Measurements from ENCODE around the gene RASGRF2. TPM values are rescaled to one million over a fixed set of nuclear protein-coding genes. Genes with fewer than 3 reads are reported as not detected.

Gene RASGRF2
- total RNA-seq, 1 experiment from 2014 or later = not detected

DNA sequence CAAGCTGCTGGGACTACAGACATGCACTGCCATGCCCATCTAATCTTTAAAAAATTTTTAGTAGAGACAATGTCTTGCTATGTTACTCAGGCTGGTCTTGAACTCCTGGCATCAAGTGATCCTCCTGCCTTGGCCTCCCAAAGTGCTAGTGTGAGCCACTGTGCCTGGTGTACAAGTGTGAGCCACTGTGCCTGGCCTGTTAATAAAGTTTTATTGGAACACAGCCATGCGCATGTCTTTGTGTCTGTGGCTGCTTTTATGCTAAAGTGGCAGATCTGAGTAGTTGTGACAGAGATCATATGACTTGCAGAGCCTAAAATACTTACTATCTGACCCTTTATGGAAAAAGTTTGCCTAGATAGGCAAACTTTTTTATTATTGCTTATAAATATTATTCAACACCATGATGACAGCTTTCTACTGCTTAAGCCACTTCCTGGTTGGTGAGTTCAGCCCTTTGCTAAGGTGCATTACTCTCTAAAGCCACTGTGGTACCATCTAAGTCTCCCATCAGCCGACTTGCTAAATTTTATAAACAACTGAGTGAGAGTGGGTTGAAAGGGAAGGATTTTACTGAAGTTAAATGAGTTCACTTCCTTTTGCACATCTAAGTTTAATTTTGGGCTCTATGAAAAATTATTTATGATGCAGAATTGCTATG, 133.5 kb downstream of the RASGRF2 start:
- POLR2A ChIA-PET = interaction anchor here (0.5 to 1.0 kb wide), 3 partner anchors 10 to 27 kb away, joined by 3 to 5 read pairs (median 3); no protein-coding TSS in a partner anchor
- no peak overlapping the region for H3K27ac Mint-ChIP-seq (ENCODE audit: low read depth, unreplicated experiment)
- CTCF ChIA-PET = interaction anchor here (4.2 kb wide), 1 partner anchor 14 kb away, joined by 18 read pairs; no protein-coding TSS in a partner anchor
- H3K36me3 Mint-ChIP-seq (ENCODE audit: insufficient read depth, unreplicated experiment) = no peaks in the 10 kb centered on the region
- no peaks in the 10 kb centered on the region for H3K4me1 Mint-ChIP-seq (ENCODE audit: insufficient read depth, unreplicated experiment)
- H3K4me3 Mint-ChIP-seq (ENCODE audit: unreplicated experiment) = no peak overlapping the region
- H3K27me3 Mint-ChIP-seq (ENCODE audit: insufficient read depth, unreplicated experiment) = peaks cover 27% of the 10 kb centered on the region
- TF ChIP-seq, protein P1, sequence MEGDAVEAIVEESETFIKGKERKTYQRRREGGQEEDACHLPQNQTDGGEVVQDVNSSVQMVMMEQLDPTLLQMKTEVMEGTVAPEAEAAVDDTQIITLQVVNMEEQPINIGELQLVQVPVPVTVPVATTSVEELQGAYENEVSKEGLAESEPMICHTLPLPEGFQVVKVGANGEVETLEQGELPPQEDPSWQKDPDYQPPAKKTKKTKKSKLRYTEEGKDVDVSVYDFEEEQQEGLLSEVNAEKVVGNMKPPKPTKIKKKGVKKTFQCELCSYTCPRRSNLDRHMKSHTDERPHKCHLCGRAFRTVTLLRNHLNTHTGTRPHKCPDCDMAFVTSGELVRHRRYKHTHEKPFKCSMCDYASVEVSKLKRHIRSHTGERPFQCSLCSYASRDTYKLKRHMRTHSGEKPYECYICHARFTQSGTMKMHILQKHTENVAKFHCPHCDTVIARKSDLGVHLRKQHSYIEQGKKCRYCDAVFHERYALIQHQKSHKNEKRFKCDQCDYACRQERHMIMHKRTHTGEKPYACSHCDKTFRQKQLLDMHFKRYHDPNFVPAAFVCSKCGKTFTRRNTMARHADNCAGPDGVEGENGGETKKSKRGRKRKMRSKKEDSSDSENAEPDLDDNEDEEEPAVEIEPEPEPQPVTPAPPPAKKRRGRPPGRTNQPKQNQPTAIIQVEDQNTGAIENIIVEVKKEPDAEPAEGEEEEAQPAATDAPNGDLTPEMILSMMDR (IDR thresholded peaks at IDR 0.05; ENCODE audit: unreplicated experiment) = no peak
- H3K9me3 Mint-ChIP-seq (ENCODE audit: unreplicated experiment) = no peaks in the 10 kb centered on the region
- no TSS peak for BruUV-seq (replicated peaks)
- intact Hi-C loops (cut with micrococcal nuclease) = no loop called here
- no peak for DNase-seq (ENCODE audit: unreplicated experiment)

GRCh38 chr5:81095835-81096234, 135.7 kb downstream of the RASGRF2 start:
- no TSS peak for BruUV-seq (replicated peaks)
- Mint-ChIP-seq H3K27ac (ENCODE audit: low read depth, unreplicated experiment) (no peak overlapping the region), H3K36me3 (ENCODE audit: insufficient read depth, unreplicated experiment) (no peaks in the 10 kb centered on the region), H3K4me1 (ENCODE audit: insufficient read depth, unreplicated experiment) (no peaks in the 10 kb centered on the region), H3K27me3 (ENCODE audit: insufficient read depth, unreplicated experiment) (peaks cover 20% of the 10 kb centered on the region), H3K4me3 (ENCODE audit: unreplicated experiment) (no peak overlapping the region), H3K9me3 (ENCODE audit: unreplicated experiment) (no peaks in the 10 kb centered on the region)
- no peak for DNase-seq (ENCODE audit: unreplicated experiment)
- ChIA-PET CTCF (interaction anchor here (0.6 to 4.2 kb wide), 2 partner anchors 12 to 105 kb away, joined by 3 to 18 read pairs; no protein-coding TSS in a partner anchor), POLR2A (no interaction called here)
- intact Hi-C loops (cut with micrococcal nuclease) = no loop called here
- TF ChIP-seq, protein P1 (IDR thresholded peaks at IDR 0.05; ENCODE audit: unreplicated experiment) = no peak

DNA sequence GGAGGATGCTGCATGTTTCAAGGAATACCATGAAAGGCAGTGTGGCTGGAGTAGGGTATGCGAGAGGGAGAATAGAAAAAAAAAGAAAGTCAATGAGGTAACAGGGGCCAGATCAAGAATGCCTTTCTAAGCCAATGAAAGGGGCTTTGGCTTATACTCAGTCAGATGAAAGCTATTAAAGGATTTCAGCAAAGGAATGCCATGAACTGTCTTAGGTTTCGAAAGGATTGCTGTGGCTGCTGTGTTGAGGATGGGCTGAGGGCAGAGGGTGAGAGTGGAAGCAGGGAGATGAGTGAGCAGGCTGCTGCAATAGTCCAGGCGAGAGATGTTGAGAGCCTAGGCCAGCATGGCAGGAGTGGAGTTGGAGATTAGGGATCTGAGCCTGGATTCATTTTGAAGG, 137.6 kb downstream of the RASGRF2 start:
- POLR2A ChIA-PET = interaction anchor here (0.6 kb wide), 1 partner anchor 199 kb away, joined by 3 read pairs; no protein-coding TSS in a partner anchor
- DNase-seq (ENCODE audit: unreplicated experiment) = no peak
- TF ChIP-seq, protein P1 (IDR thresholded peaks at IDR 0.05; ENCODE audit: unreplicated experiment) = no peak
- no peak overlapping the region for H3K27ac Mint-ChIP-seq (ENCODE audit: low read depth, unreplicated experiment)
- no peaks in the 10 kb centered on the region for H3K9me3 Mint-ChIP-seq (ENCODE audit: unreplicated experiment)
- H3K27me3 Mint-ChIP-seq (ENCODE audit: insufficient read depth, unreplicated experiment) = peaks cover 13% of the 10 kb centered on the region
- H3K36me3 Mint-ChIP-seq (ENCODE audit: insufficient read depth, unreplicated experiment) = no peaks in the 10 kb centered on the region
- no TSS peak for BruUV-seq (replicated peaks)
- no peak overlapping the region for H3K4me3 Mint-ChIP-seq (ENCODE audit: unreplicated experiment)
- CTCF ChIA-PET = interaction anchor here (0.6 to 1.8 kb wide), 2 partner anchors 11 to 321 kb away, joined by 3 to 9 read pairs; no protein-coding TSS in a partner anchor
- no peaks in the 10 kb centered on the region for H3K4me1 Mint-ChIP-seq (ENCODE audit: insufficient read depth, unreplicated experiment)
- intact Hi-C loops (cut with micrococcal nuclease) = no loop called here

DNA sequence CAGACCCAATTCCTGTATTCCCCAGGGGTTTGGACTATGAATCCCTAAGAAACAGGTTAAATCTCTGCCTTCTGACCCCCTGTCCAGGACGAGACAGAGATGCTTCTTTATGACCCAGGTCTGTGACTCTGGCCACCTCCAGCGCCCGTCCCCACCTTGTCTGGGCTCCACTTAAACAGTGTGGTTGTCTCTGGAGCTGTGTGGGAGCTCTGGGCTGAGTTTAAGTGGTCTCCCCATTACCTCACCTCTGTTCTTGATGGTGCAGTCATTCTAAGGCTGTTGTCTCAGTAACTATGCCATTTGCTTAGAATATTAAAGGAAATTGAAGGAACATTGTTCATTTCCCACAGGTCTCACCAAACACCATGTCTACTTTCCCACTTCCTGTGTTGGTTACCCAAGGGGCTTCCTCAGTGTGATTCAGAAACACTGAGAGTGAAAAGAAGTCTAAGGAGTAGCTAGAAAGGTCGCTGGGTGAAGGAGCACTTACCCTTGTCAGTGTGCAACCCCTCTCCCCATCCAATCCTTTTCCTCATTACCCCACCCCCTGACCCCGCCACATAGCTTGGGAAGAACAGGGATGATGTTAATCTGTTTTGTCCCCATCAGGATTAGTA, 145.2 kb downstream of the RASGRF2 start:
- TF ChIP-seq, protein P1 (IDR thresholded peaks at IDR 0.05; ENCODE audit: unreplicated experiment) = no peak
- POLR2A ChIA-PET = no interaction called here
- intact Hi-C loops (cut with micrococcal nuclease) = no loop called here
- H3K27me3 Mint-ChIP-seq (ENCODE audit: insufficient read depth, unreplicated experiment) = peaks cover 47% of the 10 kb centered on the region
- no peak for DNase-seq (ENCODE audit: unreplicated experiment)
- H3K4me3 Mint-ChIP-seq (ENCODE audit: unreplicated experiment) = no peak overlapping the region
- BruUV-seq (replicated peaks) = no TSS peak
- no peaks in the 10 kb centered on the region for H3K9me3 Mint-ChIP-seq (ENCODE audit: unreplicated experiment)
- CTCF ChIA-PET = interaction anchor here (0.6 to 1.1 kb wide), 4 partner anchors 8 to 753 kb away, joined by 3 to 5 read pairs (median 4); no protein-coding TSS in a partner anchor
- H3K36me3 Mint-ChIP-seq (ENCODE audit: insufficient read depth, unreplicated experiment) = no peaks in the 10 kb centered on the region
- no peaks in the 10 kb centered on the region for H3K4me1 Mint-ChIP-seq (ENCODE audit: insufficient read depth, unreplicated experiment)
- H3K27ac Mint-ChIP-seq (ENCODE audit: low read depth, unreplicated experiment) = no peak overlapping the region
